GM19397 (cell line): ENCODE measurements around the gene CFAP68.
"Not testable (repeated sequence)": the region's sequence is repeated elsewhere in the genome, so short reads cannot be mapped to it uniquely, and the experiment has no call there.

Experiments
- ATAC-seq: cut with Tn5 transposase; IDR thresholded peaks from one replicate; pipeline ENCODE4 v1.9.1; 2021; ENCODE audit warnings: mild to moderate bottlenecking, moderate library complexity; ENCODE audit not compliant: unreplicated experiment

The CFAP68 gene

DNA sequence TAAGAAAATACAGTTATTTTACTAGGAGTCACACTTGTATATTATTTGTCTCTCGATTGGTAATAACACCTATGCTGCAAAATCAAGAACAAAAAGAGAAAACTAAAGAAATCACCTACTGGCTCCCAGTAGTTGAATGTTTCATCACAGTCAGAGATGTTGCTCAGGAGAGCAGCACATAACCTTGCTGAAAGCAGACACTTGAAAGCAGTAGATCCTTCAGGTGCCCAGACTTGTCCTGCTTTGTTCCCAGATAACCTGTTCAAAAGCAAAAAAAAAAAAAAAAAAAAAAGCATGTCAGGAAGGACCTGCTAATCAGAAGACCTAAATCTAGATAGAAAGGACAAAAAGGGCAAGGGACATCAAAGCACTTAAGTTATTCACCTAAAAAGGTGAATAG lies 9.2 kb upstream of the CFAP68 start:
- ATAC-seq: no peak

- ATAC-seq: no peak
Observed at GRCh38 chr11:111870522-111870885, 8.8 kb upstream of the CFAP68 start.

DNA sequence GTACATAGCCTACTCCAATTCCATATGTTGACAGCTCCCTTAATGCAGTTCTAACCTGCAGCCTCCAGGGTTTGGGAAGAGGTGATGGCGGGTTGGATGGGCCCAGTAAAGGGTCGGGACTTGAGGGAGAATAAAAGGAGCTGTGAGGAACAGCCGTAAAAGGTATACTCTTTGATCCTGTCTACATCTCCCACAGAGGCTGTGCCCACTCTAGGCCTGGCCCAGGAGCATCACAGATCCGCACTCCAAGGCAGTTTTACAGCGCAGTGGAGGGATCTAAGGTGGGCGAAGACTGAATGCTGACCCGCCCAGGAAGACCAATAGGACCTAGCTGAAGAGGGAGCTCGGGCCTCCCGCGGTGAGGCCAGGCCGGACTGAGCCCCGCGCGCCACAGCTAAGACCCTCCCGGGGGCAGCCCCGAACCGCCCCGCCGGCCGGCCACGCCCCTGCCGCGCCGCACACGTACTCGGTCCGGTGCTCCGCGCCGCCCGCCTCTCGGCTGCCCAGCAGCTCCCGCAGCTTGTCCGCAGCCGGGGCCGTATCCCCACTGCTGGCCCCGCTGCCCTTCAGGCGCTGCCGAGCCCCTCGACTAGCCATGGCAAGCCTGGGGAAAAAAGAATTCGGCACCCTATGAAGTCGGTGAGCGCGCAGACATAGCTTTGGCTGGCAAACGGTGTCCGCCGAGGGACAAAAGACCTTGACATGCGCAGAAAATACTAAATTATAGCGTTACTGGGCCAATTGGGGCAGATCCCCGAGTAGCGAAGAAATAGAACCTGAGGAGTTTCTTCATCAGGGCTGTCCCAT lies 8.3 kb upstream of the CFAP68 start, which contains the start of gene ALG9:
Gene ALG9 (minus strand): TSS at position 696 of the 807 bp plus-strand sequence. CDS start 99 bp downstream, at position 597.
- peak; percentile 94 for ATAC-seq

DNA sequence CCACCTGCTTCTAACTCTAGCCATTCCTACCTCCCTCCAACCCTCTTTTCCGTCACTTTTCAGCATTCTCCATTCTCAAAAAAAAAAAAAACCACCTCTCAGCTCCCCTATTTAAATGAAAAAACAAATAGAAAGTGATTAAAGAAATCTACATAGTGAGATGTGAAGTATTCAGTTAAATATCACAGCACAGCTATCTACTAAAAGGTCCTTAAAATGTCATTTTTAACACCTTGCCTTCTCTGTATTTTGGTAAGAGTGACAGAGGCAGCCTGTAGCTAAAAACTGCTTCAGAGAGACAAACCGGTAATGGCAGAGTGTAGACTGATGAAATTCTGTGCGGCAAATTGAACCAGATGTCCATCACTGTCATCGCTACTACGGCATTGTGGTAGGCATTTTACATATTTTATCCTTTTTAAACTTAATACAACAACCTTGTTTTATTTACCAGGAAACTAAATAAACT lies 7.6 kb upstream of the CFAP68 start:
- no peak for ATAC-seq

DNA sequence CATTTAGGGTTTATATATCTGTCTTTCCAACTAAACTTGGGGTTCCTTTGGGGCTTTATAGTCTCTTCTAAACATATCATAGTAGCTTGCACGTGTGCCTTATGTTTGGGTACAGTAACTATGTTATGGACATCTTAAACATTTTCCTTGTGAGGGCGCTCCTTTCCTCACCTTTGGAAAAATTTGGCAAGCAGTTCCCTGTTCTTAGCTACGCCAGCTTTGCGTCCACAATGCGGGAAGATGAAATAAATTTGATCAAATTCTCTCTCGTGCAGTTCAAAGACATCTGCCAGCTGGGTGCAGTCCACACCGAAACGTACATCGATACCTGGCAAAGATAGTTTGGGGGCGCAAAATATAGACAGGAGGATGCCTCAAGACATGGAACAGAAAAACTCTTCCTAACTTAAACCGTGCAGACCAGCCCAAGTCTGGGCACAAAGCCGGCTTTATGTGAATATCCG lies 924 bp upstream of the CFAP68 start:
- ATAC-seq: peak; percentile 4

DNA sequence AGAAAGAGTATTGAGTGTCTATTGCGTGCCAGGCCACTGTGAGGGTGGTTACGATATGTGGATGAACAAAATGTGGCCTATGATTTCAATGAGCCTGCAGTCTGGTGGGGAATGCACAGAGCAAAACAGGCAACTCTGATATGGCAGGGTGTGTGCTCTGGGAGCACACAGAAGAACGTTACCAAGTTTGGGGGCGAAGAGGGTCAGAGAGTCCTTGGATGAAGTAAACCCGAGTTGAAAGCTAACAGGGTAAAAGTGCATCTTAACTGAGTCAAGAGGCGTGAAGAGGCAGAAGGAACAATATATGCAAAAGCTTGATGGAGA lies 258 bp downstream of the CFAP68 start:
- no peak for ATAC-seq

- ATAC-seq: no peak
Observed at GRCh38 chr11:111882202-111882601, 2.9 kb downstream of the CFAP68 start.

- ATAC-seq: not testable (repeated sequence)
Observed at GRCh38 chr11:111885053-111885452, 5.7 kb downstream of the CFAP68 start.

DNA sequence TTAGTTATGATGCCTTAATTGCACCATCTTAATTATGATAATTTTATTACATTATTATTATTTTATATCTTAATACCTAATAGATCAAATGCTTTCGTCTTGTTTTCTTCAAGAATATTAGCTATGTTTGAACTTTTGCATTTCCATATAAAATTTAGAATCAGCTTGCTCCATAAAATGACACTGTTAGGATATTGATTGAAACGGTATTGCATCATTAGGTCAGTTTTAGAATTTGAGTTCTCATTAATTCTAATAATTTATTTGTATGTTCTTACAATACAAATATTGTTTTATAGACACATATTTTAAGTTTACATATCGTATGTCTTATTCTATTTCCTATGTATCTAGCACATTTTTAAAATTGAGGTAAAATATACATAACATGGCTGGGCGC lies 6.7 kb downstream of the CFAP68 start:
- no peak for ATAC-seq

DNA sequence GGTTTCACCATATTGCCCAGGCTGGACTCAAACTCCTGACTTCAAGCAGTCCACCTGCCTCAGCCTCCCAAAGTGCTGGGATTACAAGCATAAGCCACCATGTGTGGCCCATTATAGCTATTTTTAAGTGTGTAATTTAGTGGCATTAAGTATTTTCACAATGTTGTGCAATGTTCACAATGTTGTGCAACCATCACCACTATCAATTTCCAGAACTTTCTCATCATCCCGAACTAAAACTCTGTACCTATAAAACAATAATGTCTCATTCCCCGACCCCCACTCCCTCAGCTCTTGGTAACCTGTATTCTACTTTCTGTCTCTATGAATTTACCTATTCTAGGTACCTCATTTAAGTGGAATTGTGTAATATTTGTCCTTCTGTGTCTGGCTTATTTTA lies 7.5 kb downstream of the CFAP68 start:
- no peak for ATAC-seq

- ATAC-seq: no peak
Observed at GRCh38 chr11:111905411-111905810, 26.1 kb downstream of the CFAP68 start.

- ATAC-seq: no peak
Observed at GRCh38 chr11:111906680-111907079, 27.3 kb downstream of the CFAP68 start.

DNA sequence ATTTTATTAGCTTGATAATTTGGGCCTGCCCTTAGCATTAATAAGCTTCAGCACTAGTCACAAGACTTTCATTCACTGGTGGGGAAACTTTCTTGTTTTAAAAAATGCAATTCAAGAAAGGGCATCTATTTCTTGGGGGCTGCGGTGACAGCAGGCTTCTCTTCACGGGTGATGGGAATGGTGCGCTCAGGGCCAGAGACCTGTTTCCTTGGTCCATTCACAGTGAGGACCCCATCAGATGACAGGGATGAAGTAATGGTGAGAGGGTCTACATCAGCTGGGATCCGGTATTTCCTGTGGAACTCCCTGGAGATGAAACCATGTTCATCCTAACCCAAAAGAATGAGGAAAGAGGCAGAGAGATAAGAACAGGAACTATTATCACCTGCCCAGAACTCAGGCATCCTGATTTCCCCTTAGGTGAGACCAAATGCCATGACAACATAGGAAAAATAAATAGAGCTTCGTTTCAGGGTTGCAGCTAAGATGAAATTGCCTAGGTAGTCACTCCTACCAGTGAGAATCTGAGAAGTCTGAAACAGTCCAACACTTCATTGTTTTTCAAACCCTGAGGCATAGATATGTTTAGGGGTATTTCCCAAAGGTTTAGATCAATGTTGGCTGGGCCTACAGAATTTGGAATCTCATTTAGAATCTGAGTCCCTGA lies 29.4 kb downstream of the CFAP68 start:
- ATAC-seq: no peak

DNA sequence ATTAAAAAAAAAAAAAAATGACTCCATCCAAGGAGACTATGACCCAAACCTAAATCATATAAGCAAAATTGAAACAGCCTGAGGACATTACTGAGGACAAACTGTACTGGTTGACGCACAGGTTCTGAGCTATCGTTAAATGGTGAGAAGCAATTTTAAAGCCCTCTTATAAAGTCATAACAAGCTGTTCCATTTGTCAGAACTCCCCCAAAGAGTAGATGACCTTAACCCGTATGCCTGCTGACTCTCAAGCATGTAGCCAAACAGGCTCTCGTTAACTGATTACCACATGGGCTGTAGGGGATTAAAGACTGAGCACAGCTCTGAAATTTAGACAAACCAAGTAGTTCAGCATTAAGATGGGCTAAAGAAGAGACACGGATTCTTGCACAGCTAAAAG lies 30.0 kb downstream of the CFAP68 start:
- ATAC-seq: no peak

- no peak for ATAC-seq
Observed at GRCh38 chr11:111910676-111911562, 31.6 kb downstream of the CFAP68 start.

DNA sequence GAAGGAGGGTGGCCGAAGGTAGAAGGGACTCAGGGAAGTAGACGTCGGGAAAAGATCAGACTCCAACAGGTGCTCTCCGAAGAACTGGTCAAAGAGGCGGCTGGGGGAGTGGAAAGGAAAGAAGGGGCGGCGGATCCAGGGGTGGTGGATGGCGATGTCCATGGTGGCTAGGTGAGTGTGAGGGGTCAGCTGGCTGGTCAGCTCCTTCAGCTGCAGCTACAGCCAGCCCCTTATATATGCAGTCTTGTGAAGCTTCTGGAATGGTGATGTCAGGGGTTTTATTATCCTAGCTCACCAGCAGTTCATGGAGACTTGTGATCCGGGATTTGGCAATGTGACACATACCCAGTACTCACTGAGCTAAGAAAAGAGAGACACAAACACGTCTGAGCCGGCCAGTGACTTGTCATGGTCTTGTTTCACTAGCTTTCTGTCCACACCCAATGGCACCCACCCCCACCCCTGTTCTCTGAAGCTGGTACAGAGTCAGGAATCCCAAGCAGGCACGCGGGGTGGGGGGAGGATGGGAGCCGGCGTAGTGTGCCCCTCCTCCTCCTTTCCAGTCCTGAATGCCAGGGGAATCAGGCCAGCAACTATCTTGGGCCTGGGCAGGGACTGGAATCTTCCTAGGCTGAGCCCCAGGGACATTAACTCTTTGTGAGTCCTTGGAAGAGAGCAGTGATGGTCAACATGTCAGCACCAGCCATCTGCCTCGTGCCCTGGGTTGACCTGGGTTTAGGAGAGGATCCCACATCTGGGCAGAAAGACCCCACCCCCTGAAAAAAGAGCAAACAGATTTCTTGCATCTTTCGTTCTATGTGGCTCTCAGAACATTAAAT lies 32.4 kb downstream of the CFAP68 start, which contains the start of gene CRYAB:
Gene CRYAB (minus strand): TSS at position 208 of the 839 bp plus-strand sequence. CDS start 46 bp downstream, at position 162.
- ATAC-seq: no peak

GRCh38 chr11:111912535-111912934 lies 33.2 kb downstream of the CFAP68 start, which contains the start of gene HSPB2:
Gene HSPB2 (plus strand): TSS chr11:111912734. CDS start chr11:111912830, 96 bp downstream.
- no peak for ATAC-seq

GRCh38 chr11:111913031-111913861 lies 33.9 kb downstream of the CFAP68 start:
- no peak for ATAC-seq

GRCh38 chr11:111913997-111914396 lies 34.7 kb downstream of the CFAP68 start:
- ATAC-seq: no peak
